ENCODE measurements around the gene ERVFRD-1.

Gene ERVFRD-1

DNA sequence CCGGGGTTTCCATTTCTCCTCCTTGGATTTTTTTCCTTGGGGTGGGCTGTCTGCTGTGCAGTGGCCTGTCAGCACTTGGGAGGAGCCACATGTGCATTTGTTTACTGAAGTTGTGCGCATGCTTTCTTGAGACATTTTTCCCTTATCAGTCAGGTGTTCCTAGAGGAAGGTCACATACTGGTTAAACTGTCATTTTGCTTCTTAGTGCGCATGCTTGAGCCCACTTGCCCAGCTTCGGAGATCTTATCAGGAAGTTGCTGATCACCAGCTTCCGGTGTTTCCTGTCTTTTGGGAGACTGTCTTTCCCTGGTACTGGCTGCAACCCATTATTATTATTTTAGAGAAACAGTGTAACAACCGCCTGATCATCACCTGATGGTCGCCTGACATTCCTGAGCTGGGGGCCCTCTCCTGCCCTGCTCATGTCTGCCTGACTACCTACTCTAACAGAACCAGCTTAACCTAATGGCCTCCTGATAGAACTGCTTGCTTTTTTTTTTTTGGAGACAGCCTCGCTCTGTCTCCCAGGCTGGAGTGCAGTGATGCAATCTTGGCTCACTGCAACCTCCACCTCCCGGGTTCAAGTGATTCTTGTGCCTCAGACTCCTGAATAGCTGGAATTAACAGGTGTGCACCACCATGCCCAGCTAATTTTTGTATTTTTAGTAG is 378 bp upstream of the ERVFRD-1 start:
- Histone ChIP-seq H3K4me1 (ENCODE audit: low read length) (no peaks in the 10 kb centered on the region), H3K9me3 (replicated peaks; ENCODE audit: insufficient read depth, low read length) (no peaks in the 10 kb centered on the region), H3K27me3 (replicated peaks; ENCODE audit: insufficient read depth, low read length) (no peaks in the 10 kb centered on the region), H3K9ac (ENCODE audit: low read length) (no peak overlapping the region), H3K27ac (ENCODE audit: low read length) (no peak overlapping the region), H3K9me2 (replicated peaks; ENCODE audit: insufficient read depth, low read length) (no peaks in the 10 kb centered on the region), H3K4me2 (ENCODE audit: low read depth, low read length) (no peak overlapping the region), H2AFZ (ENCODE audit: low read length) (no peak overlapping the region), H3F3A (ENCODE audit: insufficient read depth, low read length) (no peaks in the 10 kb centered on the region), H3K36me3 (replicated peaks; ENCODE audit: insufficient read depth, low read length) (no peaks in the 10 kb centered on the region), H4K20me1 (ENCODE audit: insufficient read depth, low read length) (peaks cover 5% of the 10 kb centered on the region), H3K79me2 (ENCODE audit: low read length) (peaks cover 93% of the 10 kb centered on the region), H3K4me3 (ENCODE audit: low read length) (no peak overlapping the region)
- no peak for TF ChIP-seq EZH2 (optimal IDR thresholded peaks at IDR 0.05; ENCODE audit: low read depth, low read length)
- TF ChIP-seq EZH2phosphoT487 (IDR thresholded peaks at IDR 0.05; ENCODE audit: low read length), result no peak
- TF ChIP-seq, protein P1, sequence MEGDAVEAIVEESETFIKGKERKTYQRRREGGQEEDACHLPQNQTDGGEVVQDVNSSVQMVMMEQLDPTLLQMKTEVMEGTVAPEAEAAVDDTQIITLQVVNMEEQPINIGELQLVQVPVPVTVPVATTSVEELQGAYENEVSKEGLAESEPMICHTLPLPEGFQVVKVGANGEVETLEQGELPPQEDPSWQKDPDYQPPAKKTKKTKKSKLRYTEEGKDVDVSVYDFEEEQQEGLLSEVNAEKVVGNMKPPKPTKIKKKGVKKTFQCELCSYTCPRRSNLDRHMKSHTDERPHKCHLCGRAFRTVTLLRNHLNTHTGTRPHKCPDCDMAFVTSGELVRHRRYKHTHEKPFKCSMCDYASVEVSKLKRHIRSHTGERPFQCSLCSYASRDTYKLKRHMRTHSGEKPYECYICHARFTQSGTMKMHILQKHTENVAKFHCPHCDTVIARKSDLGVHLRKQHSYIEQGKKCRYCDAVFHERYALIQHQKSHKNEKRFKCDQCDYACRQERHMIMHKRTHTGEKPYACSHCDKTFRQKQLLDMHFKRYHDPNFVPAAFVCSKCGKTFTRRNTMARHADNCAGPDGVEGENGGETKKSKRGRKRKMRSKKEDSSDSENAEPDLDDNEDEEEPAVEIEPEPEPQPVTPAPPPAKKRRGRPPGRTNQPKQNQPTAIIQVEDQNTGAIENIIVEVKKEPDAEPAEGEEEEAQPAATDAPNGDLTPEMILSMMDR (IDR thresholded peaks at IDR 0.05; ENCODE audit: low read length), result no peak
- no peak for DNase-seq

DNA sequence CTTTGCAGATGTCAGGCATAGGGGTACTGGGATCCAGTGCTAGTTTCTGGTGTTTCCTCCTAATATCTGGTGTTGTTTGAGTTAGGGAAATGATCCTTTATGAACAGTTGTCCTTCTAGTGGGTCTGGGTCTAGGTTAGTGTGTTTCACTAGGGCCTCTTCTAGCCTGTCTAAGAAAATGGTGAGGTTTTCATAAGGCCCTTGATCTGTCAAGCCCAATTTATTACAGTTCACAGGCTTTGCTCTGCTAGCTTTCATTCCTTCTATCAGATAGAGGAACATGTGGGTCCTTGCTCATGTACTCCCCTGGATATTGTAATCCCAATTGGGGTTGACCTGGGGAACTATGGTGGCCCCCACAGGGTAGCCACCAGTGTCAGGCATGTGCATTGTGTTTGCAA is 2.8 kb downstream of the ERVFRD-1 start:
- no peaks in the 10 kb centered on the region for H3K4me1 ChIP-seq (ENCODE audit: low read length)
- H2AFZ ChIP-seq (ENCODE audit: low read length), result no peak overlapping the region
- H3K4me3 ChIP-seq (ENCODE audit: low read length), result no peak overlapping the region
- H3K4me2 ChIP-seq (ENCODE audit: low read depth, low read length), result no peak overlapping the region
- H3K36me3 ChIP-seq (replicated peaks; ENCODE audit: insufficient read depth, low read length), result no peaks in the 10 kb centered on the region
- H4K20me1 ChIP-seq (ENCODE audit: insufficient read depth, low read length), result peaks cover 9% of the 10 kb centered on the region
- no peak for DNase-seq
- H3K9me2 ChIP-seq (replicated peaks; ENCODE audit: insufficient read depth, low read length), result no peaks in the 10 kb centered on the region
- H3K27ac ChIP-seq (ENCODE audit: low read length), result no peak overlapping the region
- no peaks in the 10 kb centered on the region for H3K9me3 ChIP-seq (replicated peaks; ENCODE audit: insufficient read depth, low read length)
- H3K79me2 ChIP-seq (ENCODE audit: low read length), result peaks cover 97% of the 10 kb centered on the region
- H3K9ac ChIP-seq (ENCODE audit: low read length), result no peak overlapping the region
- TF ChIP-seq EZH2phosphoT487 (IDR thresholded peaks at IDR 0.05; ENCODE audit: low read length) (no peak), EZH2 (optimal IDR thresholded peaks at IDR 0.05; ENCODE audit: low read depth, low read length) (no peak)
- TF ChIP-seq, protein P1 (IDR thresholded peaks at IDR 0.05; ENCODE audit: low read length), result no peak
- no peaks in the 10 kb centered on the region for H3F3A ChIP-seq (ENCODE audit: insufficient read depth, low read length)
- H3K27me3 ChIP-seq (replicated peaks; ENCODE audit: insufficient read depth, low read length), result no peaks in the 10 kb centered on the region

DNA sequence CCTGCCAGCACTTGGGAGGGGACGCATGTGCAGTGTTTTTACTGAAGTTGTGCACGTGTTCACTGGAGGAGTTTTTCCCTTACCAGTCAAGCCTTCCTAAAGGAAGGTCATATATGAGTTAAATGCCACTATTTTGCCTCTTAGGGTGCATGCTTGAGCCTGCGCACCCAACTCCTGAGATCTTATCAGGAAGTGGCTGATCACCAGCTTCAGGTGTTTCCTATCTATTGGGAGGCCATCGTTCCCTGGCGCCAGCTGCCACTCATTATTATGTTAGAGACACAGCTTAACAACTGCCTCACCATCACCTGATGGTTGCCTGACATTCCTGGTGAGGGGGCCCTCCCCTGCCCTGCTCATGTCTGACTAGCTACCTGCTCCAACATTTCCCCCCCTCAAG is 8.5 kb downstream of the ERVFRD-1 start:
- H3K36me3 ChIP-seq (replicated peaks; ENCODE audit: insufficient read depth, low read length), result no peaks in the 10 kb centered on the region
- H3K9ac ChIP-seq (ENCODE audit: low read length), result no peak overlapping the region
- peaks cover 6% of the 10 kb centered on the region; the same call in 1 of the 2 replicates for H4K20me1 ChIP-seq (ENCODE audit: insufficient read depth, low read length)
- TF ChIP-seq EZH2phosphoT487 (IDR thresholded peaks at IDR 0.05; ENCODE audit: low read length) (no peak), EZH2 (optimal IDR thresholded peaks at IDR 0.05; ENCODE audit: low read depth, low read length) (no peak)
- TF ChIP-seq, protein P1 (IDR thresholded peaks at IDR 0.05; ENCODE audit: low read length), result no peak
- H3F3A ChIP-seq (ENCODE audit: insufficient read depth, low read length), result no peaks in the 10 kb centered on the region
- no peaks in the 10 kb centered on the region for H3K27me3 ChIP-seq (replicated peaks; ENCODE audit: insufficient read depth, low read length)
- H3K4me1 ChIP-seq (ENCODE audit: low read length), result no peaks in the 10 kb centered on the region
- no peak for DNase-seq
- no peak overlapping the region for H2AFZ ChIP-seq (ENCODE audit: low read length)
- H3K9me2 ChIP-seq (replicated peaks; ENCODE audit: insufficient read depth, low read length), result no peaks in the 10 kb centered on the region
- no peaks in the 10 kb centered on the region for H3K9me3 ChIP-seq (replicated peaks; ENCODE audit: insufficient read depth, low read length)
- H3K27ac ChIP-seq (ENCODE audit: low read length), result no peak overlapping the region
- no peak overlapping the region for H3K4me3 ChIP-seq (ENCODE audit: low read length)
- peaks cover 100% of the 10 kb centered on the region for H3K79me2 ChIP-seq (ENCODE audit: low read length)
- H3K4me2 ChIP-seq (ENCODE audit: low read depth, low read length), result no peak overlapping the region

Data from MM.1S (cell line).